NCI-H2227 (cell line): ENCODE data around the gene UVSSA.
"Not testable (repeated sequence)": the region's sequence is repeated elsewhere in the genome, so short reads cannot be mapped to it uniquely, and the experiment has no call there.

Source experiments
- DNase-seq: peaks from one replicate; lab custom pipeline; 2025; ENCODE audit not compliant: unreplicated experiment; lab: John Stamatoyannopoulos, UW

The UVSSA gene

DNA sequence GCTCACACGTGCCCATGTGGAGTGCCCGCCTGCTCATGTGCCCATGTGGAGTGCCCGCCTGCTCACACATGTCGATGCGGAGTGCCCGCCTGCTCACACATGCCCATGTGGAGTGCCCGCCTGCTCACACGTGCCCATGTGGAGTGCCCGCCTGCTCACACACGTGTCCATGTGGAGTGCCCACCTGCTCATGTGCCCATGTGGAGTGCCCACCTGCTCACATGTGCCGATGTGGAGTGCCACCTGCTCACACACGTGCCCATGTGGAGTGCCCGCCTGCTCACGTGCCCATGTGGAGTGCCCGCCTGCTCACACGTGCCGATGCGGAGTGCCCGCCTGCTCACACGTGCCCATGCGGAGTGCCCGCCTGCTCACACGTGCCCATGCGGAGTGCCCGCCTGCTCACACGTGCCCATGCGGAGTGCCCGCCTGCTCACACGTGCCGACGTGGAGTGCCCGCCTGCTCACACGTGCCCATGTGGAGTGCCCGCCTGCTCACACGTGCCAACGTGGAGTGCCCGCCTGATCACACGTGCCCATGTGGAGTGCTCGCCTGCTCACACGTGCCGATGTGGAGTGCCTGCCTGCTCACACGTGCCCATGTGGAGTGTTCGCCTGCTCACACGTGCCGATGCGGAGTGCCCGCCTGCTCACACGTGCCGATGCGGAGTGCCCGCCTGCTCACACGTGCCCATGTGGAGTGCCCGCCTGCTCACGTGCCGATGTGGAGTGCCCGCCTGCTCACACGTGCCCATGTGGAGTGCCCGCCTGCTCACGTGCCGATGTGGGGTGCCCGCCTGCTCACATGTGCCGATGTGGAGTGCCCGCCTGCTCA, 47.8 kb downstream of the UVSSA start:
- not testable (repeated sequence) for DNase-seq

DNA sequence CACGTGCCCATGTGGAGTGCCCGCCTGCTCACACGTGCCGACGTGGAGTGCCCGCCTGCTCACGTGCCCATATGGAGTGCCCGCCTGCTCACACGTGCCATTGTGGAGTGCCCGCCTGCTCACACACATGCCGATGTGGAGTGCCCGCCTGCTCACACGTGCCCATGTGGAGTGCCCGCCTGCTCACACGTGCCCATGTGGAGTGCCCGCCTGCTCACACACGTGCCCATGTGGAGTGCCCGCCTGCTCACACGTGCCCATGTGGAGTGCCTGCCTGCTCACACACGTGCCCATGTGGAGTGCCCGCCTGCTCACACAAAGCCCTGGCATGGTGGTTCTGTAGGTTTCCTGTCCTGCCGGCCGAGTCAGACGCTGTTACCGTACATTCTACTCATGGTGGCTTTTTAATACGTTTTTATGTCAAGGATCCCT, 48.4 kb downstream of the UVSSA start:
- not testable (repeated sequence) for DNase-seq

GRCh38 chr4:1395941-1396805, 49.2 kb downstream of the UVSSA start:
- DNase-seq, result no peak

- no peak for DNase-seq
These were observed 49.9 kb downstream of the UVSSA start for GRCh38 chr4:1396806-1397455.

- DNase-seq, result no peak
These were observed 51.9 kb downstream of the UVSSA start for GRCh38 chr4:1398681-1399507.

- no peak for DNase-seq
These were observed 52.6 kb downstream of the UVSSA start for GRCh38 chr4:1399508-1400190.

DNA sequence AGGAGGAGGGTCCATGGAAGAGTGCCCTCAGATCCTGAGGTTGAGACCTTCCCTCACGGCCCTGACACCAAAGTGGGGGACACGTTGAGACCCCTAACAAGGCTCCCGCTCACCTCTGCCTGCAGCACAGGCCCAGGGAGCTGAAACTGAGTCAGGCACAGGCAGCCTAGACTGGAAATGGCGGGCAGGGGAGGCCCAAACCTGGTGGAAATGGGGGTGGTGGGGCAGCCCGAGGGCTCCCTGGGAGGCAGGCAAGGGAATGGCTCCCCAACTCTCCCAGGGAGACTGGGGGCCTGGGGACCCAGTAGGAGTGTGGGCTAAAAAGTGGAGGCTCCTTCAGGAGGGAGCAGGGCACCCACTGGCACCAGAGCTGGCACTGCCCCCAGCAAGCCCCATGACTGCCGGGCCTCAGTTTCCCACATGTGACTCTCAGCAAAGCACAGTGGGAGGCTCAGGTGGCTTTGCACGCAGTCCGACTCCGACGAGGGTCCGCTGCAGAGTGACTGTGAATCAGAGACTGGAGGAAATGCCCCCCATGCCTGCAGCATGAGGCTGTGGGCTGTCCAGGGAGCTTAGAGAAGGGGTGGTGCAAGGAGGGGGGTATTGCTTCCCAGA, 53.3 kb downstream of the UVSSA start:
- no peak for DNase-seq

- DNase-seq, result no peak
These were observed 53.9 kb downstream of the UVSSA start for GRCh38 chr4:1400831-1401408.

GRCh38 chr4:1401409-1402020, 54.5 kb downstream of the UVSSA start:
- no peak for DNase-seq

- DNase-seq, result no peak
These were observed 55.1 kb downstream of the UVSSA start for GRCh38 chr4:1402021-1402515.

GRCh38 chr4:1402516-1403091, 55.6 kb downstream of the UVSSA start:
- DNase-seq, result no peak

GRCh38 chr4:1403177-1403583, 56.2 kb downstream of the UVSSA start:
- DNase-seq, result no peak

- DNase-seq, result no peak
These were observed 56.9 kb downstream of the UVSSA start for GRCh38 chr4:1403591-1404572.

GRCh38 chr4:1404573-1405253, 57.7 kb downstream of the UVSSA start:
- no peak for DNase-seq

DNA sequence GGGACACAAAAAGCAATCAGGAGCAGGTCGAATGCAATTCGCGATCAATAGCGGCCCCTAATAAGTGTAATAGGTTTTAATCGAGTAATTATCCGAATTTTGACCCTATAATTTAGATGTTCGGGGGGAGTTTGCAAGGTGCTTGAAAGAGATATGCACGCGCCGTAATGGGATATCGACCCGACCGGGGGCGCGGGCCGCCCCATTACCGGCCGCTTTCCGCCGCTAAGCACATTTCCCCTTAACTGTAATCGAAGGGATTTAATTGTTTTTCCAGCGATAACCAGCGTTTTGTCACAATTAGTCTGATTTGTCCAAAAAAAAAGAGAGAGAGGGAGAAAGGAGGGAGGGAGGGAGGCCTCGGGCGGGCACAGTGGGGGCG, 58.2 kb downstream of the UVSSA start:
- DNase-seq, result no peak

- DNase-seq, result no peak
These were observed 58.8 kb downstream of the UVSSA start for GRCh38 chr4:1405636-1406393.
